Measurements from ENCODE around the gene MAGEC3. TPM values are rescaled to one million over a fixed set of nuclear protein-coding genes. Genes with fewer than 3 reads are reported as not detected.

The MAGEC3 gene
- total RNA-seq, 1 donor from 2014 or later: not detected

DNA sequence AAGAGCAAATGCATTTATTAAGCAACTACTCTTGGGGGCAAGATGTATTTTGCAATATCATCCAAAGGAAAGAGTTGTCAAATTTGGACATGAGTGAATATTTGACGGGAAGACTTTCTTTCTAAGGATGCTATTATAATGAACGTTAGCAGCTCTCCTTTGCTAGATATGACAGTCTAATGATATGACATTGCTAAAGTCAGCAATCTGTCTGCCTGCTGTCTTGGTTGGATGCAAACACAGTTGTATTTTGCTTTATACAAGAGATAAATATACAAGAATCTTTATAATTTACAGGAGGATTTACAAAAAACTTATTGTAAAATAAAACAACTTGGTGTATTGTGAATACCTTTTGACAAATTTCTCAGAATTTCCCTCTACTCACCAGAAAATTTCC is 103.1 kb downstream of the MAGEC3 start:
- intact Hi-C loops (cut with micrococcal nuclease): no loop called here

DNA sequence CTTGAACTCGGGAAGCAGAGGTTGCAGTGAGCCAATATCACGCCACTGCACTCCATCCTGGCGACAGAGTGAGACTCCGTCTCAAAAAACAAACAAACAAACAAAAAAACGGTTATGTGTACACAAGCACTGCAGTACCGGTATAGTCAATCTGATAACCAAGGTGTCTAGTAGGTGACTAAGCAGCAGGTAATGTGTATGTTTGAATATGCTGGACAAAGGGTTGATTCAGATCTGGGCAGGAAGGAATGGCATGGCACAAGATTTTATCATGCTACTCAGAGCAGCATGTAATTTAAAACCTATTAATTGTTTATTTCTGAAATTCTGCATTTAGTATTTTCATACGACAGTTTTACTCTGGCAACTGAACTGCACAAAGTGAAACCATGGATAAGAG is 107.3 kb downstream of the MAGEC3 start:
- intact Hi-C loops (cut with micrococcal nuclease): no loop called here

- intact Hi-C loops (cut with micrococcal nuclease): no loop called here
These were observed 109.2 kb downstream of the MAGEC3 start for GRCh38 chrX:141947350-141947749.

Other genes starting within 250 kb of the MAGEC3 start
- gene SPANXA2, start 248.6 kb upstream of the MAGEC3 start, total RNA-seq: not detected in 2 replicates
- gene SPANXD, start 139.6 kb upstream of the MAGEC3 start, total RNA-seq: not detected in 2 replicates
- gene MAGEC1, start 65.6 kb downstream of the MAGEC3 start, total RNA-seq: not detected in 2 replicates

Data from T-helper 2 cell treated with Interferon-gamma antibody and Interleukin-4, amounts not matched to agents 100 ng/mL and 5 ng/mL, for 36 hours (primary cell).